ENCODE data around the gene COL4A6. TPM values are rescaled to one million over a fixed set of nuclear protein-coding genes. Genes with fewer than 3 reads are reported as not detected.
"Not testable (repeated sequence)": the region's sequence is repeated elsewhere in the genome, so short reads cannot be mapped to it uniquely, and the experiment has no call there.

Gene COL4A6
- total RNA-seq, 1 donor from 2014 or later: 1.8 TPM

DNA sequence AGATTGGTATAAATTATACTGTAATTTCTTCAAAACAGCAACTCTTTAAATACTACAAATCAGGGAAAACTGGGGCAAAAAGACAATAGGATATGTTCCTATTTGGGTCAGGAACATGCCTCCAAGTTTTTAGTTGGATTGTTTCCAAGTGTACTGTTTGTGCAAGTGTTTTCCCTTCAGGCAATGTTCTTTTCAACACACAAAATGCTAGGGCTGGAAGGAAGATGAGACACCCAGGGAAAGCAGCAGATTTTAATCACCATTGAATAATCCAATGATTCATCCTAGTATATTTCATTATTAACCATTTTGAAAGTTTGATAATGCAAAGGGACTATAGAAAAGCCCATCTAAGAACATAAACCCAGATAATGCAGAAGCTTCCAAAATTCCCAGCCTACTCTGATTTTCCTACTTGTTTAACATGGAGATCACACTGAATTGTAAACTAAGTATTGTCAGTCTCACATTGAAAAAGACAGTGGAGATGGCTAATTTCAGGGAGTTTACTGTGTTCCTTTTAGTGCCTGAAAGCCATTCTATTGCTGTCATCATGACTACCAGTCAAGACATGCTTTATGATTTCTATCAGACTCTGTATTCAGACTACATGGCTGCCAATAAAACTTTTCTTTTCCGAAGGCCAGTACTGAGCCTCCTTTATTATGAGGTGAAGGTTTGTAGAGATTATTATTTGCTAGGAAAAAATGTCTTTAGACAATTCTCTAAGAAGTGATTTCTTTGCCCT lies 38.6 kb downstream of the COL4A6 start:
- no peak overlapping the region for H3K4me3 ChIP-seq (ENCODE audit: low read depth, low read length)
- no peak for DNase-seq (ENCODE audit: low read depth)

DNA sequence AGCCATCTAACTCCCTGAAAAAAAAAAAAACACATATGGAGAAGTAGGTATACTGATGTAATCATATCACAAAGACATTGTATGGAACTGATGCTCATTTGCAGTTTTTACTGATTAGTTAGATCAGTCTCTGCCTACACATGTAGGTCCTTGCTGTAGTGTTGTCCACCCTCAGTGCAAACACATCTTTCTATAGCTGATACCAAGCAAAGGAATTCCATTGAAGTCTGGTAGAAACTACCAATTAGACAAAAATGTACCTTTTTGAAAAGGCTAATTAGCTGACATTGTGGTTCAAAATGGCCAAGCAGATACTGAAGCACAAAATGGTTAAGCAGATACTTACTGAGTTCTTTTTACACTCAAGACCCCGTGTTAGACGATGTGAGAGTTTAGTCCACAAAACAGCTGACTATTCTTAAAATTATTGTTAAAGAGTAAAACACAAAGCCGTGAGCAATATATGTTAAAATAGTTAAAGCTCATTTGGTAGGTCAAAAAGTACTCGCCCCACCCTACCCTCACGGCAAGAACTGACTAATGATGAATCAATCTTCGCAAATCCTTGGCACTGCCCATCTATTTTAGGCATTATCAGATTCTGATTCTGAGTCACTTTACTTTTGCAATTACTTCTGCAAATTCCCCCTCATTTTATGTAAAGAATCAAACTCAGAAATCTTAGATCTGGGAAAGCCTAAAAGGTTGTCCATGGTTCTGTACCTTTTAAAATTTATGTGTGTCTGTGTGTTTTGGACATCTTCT lies 40.4 kb downstream of the COL4A6 start:
- TF ChIP-seq, protein P1, sequence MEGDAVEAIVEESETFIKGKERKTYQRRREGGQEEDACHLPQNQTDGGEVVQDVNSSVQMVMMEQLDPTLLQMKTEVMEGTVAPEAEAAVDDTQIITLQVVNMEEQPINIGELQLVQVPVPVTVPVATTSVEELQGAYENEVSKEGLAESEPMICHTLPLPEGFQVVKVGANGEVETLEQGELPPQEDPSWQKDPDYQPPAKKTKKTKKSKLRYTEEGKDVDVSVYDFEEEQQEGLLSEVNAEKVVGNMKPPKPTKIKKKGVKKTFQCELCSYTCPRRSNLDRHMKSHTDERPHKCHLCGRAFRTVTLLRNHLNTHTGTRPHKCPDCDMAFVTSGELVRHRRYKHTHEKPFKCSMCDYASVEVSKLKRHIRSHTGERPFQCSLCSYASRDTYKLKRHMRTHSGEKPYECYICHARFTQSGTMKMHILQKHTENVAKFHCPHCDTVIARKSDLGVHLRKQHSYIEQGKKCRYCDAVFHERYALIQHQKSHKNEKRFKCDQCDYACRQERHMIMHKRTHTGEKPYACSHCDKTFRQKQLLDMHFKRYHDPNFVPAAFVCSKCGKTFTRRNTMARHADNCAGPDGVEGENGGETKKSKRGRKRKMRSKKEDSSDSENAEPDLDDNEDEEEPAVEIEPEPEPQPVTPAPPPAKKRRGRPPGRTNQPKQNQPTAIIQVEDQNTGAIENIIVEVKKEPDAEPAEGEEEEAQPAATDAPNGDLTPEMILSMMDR (IDR thresholded peaks at IDR 0.05; ENCODE audit: insufficient read depth, low read length, poor library complexity, severe bottlenecking): no peak
- no peak overlapping the region for H3K4me3 ChIP-seq (ENCODE audit: low read depth, low read length)
- no peaks in the 10 kb centered on the region for H3K27me3 ChIP-seq (ENCODE audit: control insufficient read depth, insufficient read depth, low read length)
- no peak for DNase-seq (ENCODE audit: low read depth)
- no peaks in the 10 kb centered on the region for H3K36me3 ChIP-seq (ENCODE audit: control insufficient read depth, insufficient read depth, low read length)

More for the DNA sequence above, 38.6 kb downstream of the COL4A6 start:
- Histone ChIP-seq H3K36me3 (ENCODE audit: control insufficient read depth, insufficient read depth, low read length) (no peaks in the 10 kb centered on the region), H3K27me3 (ENCODE audit: control insufficient read depth, insufficient read depth, low read length) (no peaks in the 10 kb centered on the region)
- TF ChIP-seq, protein P1 (IDR thresholded peaks at IDR 0.05; ENCODE audit: insufficient read depth, low read length, poor library complexity, severe bottlenecking): no peak

DNA sequence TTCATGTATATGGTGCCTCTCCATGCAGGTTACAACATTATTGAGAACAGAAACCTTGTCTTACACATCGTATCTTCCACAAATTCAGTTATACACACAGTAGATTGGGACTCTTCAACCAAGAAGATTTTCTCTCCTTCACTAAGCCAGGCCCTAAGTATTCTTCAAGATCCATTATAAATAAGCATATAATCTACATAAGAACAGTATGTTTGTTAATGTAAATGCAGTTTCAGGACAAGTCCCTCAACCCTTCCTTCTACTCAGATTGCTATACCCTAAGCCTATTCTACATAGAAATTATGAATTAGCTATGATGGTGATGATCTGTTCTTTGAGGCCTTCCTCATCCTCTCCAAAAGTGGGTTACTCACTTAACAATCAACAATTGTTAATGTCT lies 41.2 kb downstream of the COL4A6 start:
- no peaks in the 10 kb centered on the region for H3K36me3 ChIP-seq (ENCODE audit: control insufficient read depth, insufficient read depth, low read length)
- H3K27me3 ChIP-seq (ENCODE audit: control insufficient read depth, insufficient read depth, low read length): no peaks in the 10 kb centered on the region
- TF ChIP-seq, protein P1 (IDR thresholded peaks at IDR 0.05; ENCODE audit: insufficient read depth, low read length, poor library complexity, severe bottlenecking): no peak
- DNase-seq (ENCODE audit: low read depth): no peak
- H3K4me3 ChIP-seq (ENCODE audit: low read depth, low read length): no peak overlapping the region

DNA sequence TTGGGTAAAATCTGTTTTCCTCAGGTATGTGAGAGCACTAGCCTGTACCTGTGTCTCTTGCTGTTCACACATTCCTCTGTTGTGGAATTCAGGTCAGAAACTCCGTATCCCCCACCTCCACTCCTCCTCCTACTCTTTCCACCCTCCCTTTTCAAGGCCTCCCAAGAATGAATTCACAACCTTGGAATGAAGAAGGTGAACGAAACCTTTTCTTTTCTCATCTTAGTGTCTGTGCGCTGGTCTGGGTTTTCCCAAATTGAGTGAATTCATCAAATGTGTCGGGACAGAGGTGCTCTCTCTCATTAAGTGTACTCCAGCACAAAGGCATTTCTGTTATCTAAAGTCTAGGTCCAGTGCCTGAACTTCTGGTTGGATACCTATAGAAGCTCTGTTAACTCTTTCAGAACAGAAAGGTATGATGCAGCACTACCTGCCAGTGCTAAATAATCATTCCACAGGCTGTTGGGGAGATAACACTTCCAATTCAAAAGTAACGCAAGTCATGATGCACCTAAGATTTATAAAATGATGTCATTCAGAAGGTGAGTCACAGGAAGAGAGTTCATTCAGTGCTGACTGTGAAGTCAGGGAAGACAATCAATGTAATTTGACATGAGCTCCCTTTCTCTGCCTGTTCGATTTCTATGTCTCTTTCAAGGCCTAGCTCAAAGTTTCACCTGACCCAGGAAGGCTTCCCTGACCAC lies 41.9 kb downstream of the COL4A6 start:
- no peak for DNase-seq (ENCODE audit: low read depth)
- no peaks in the 10 kb centered on the region for H3K36me3 ChIP-seq (ENCODE audit: control insufficient read depth, insufficient read depth, low read length)
- no peaks in the 10 kb centered on the region for H3K27me3 ChIP-seq (ENCODE audit: control insufficient read depth, insufficient read depth, low read length)
- TF ChIP-seq, protein P1 (IDR thresholded peaks at IDR 0.05; ENCODE audit: insufficient read depth, low read length, poor library complexity, severe bottlenecking): no peak
- no peak overlapping the region for H3K4me3 ChIP-seq (ENCODE audit: low read depth, low read length)

DNA sequence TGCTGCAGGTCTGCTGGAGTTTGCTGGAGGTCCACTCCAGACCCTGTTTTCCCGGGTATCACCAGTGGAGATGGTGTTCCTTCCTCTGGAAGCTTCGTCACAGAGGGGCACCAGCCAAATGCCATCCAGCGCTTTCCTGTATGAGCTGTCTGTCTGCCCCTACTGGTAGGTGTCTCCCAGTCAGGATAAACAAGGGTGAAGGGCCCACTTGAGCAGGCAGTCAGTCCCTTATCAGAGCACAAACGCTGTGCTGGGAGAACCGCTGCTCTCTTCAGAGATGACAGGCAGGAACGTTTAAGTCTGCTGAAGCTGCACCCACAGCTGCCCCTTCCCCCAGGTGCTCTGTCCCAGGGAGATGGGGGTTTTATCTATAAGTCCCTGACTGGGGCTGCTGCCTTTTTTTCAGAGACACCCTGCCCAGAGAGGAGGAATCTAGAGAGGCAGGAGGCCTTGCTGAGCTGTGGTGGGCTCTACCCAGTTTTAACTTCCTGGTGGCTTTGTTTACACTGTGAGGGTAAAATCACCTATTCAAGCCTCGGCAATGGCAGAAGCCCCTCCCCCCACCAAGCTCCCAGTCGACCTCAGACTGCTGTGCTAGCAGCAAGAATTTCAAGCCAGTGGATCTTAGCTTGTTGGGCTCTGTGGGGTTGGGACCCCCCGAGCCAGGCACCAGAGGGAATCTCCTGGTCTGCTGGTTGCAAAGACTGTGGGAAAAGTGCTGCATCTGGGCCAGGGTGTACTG lies 47.1 kb downstream of the COL4A6 start:
- H3K27me3 ChIP-seq (ENCODE audit: control insufficient read depth, insufficient read depth, low read length); DNase-seq (ENCODE audit: low read depth); H3K4me3 ChIP-seq (ENCODE audit: low read depth, low read length); H3K36me3 ChIP-seq (ENCODE audit: control insufficient read depth, insufficient read depth, low read length): not testable (repeated sequence)
